ENCODE data around the gene ANKS1B. TPM values are rescaled to one million over a fixed set of nuclear protein-coding genes. Genes with fewer than 3 reads are reported as not detected.

Gene ANKS1B
- total and polyA plus RNA-seq, 11 donors = 0.62 to 5.8 (median 1.8) TPM

GRCh38 chr12:98939926-98940325 lies 1044.8 kb downstream of the ANKS1B start:
- Histone ChIP-seq H3K9me3 (peaks cover 0 to 13% (median 0%) of the 10 kb centered on the region in 12 donors), H3K4me1 (no peaks in the 10 kb centered on the region), H3K27me3 (no peaks in the 10 kb centered on the region), H3K36me3 (no peaks in the 10 kb centered on the region), H3K27ac (no peak overlapping the region), H3K4me3 (no peak overlapping the region)
- intact Hi-C loops (cut with DNase I) = no loop called here
- TF ChIP-seq CTCF (IDR thresholded peaks at IDR 0.05) (no peak), POLR2A (IDR thresholded peaks at IDR 0.05) (no peak)
- WGBS, 4 donors = 45 to 58% (median 53%) methylated on average over 3 of the region's 3 CpGs
- DNase-seq (no peak), ATAC-seq (no peak)

- 20 to 32% (median 24%) methylated on average over 2 of the region's 2 CpGs for WGBS, 4 donors
- ATAC-seq = no peak
- intact Hi-C loops (cut with DNase I) = no loop called here
- Histone ChIP-seq H3K4me1 (no peaks in the 10 kb centered on the region), H3K36me3 (no peaks in the 10 kb centered on the region), H3K27ac (no peak overlapping the region), H3K9me3 (peaks cover 0 to 15% (median 0%) of the 10 kb centered on the region in 12 donors), H3K4me3 (no peak overlapping the region), H3K27me3 (no peaks in the 10 kb centered on the region)
- TF ChIP-seq CTCF (IDR thresholded peaks at IDR 0.05) (peak in 8 of 12 donors; percentile 7 to 35 (median 26)), POLR2A (IDR thresholded peaks at IDR 0.05) (no peak)
- no peak for DNase-seq
Observed at GRCh38 chr12:98939350-98939749, 1045.4 kb downstream of the ANKS1B start.

GRCh38 chr12:98935847-98936246 lies 1048.9 kb downstream of the ANKS1B start:
- no peaks in the 10 kb centered on the region for H3K36me3 ChIP-seq

GRCh38 chr12:98922871-98923270 lies 1061.9 kb downstream of the ANKS1B start:
- no peak overlapping the region for H3K4me3 ChIP-seq
- peaks cover 0 to 11% (median 0%) of the 10 kb centered on the region in 12 donors for H3K9me3 ChIP-seq
- H3K4me1 ChIP-seq = no peaks in the 10 kb centered on the region
- H3K27ac ChIP-seq = no peak overlapping the region
- no peak for DNase-seq
- peaks cover 0 to 3% (median 0%) of the 10 kb centered on the region in 9 donors for H3K27me3 ChIP-seq
- TF ChIP-seq POLR2A (IDR thresholded peaks at IDR 0.05) (no peak), CTCF (IDR thresholded peaks at IDR 0.05) (no peak)
- no peaks in the 10 kb centered on the region for H3K36me3 ChIP-seq
- ATAC-seq = no peak
- intact Hi-C loops (cut with DNase I) = no loop called here

More at GRCh38 chr12:98935847-98936246, 1048.9 kb downstream of the ANKS1B start:
- no peak for ATAC-seq
- no peaks in the 10 kb centered on the region for H3K4me1 ChIP-seq
- peaks cover 0 to 15% (median 0%) of the 10 kb centered on the region in 12 donors for H3K9me3 ChIP-seq
- H3K4me3 ChIP-seq = no peak overlapping the region
- 59 to 65% (median 62%) methylated on average over 2 of the region's 2 CpGs for WGBS, 4 donors
- TF ChIP-seq POLR2A (IDR thresholded peaks at IDR 0.05) = no peak
- H3K27ac ChIP-seq = no peak overlapping the region
- H3K27me3 ChIP-seq = no peaks in the 10 kb centered on the region
- intact Hi-C loops (cut with DNase I) = no loop called here
- DNase-seq = no peak

- Histone ChIP-seq H3K27me3 (peaks cover 0 to 5% (median 0%) of the 10 kb centered on the region in 9 donors), H3K27ac (no peak overlapping the region), H3K36me3 (no peaks in the 10 kb centered on the region), H3K4me1 (no peaks in the 10 kb centered on the region), H3K4me3 (no peak overlapping the region), H3K9me3 (no peaks in the 10 kb centered on the region)
- no peak for DNase-seq
- intact Hi-C loops (cut with DNase I) = no loop called here
- ATAC-seq = no peak
- 69 to 75% (median 72%) methylated on average over 7 of the region's 7 CpGs for WGBS, 4 donors
- TF ChIP-seq POLR2A (IDR thresholded peaks at IDR 0.05) (no peak), CTCF (IDR thresholded peaks at IDR 0.05) (no peak)
Observed at GRCh38 chr12:98918176-98918863, 1066.4 kb downstream of the ANKS1B start.
